ENCODE measurements around the gene TUBGCP6. TPM values are rescaled to one million over a fixed set of nuclear protein-coding genes. Genes with fewer than 3 reads are reported as not detected.
"Not testable (repeated sequence)": the region's sequence is repeated elsewhere in the genome, so short reads cannot be mapped to it uniquely, and the experiment has no call there.

Gene TUBGCP6
- total RNA-seq, 4 donors from 2014 or later = 18.7 to 27.4 (median 19.2) TPM

DNA sequence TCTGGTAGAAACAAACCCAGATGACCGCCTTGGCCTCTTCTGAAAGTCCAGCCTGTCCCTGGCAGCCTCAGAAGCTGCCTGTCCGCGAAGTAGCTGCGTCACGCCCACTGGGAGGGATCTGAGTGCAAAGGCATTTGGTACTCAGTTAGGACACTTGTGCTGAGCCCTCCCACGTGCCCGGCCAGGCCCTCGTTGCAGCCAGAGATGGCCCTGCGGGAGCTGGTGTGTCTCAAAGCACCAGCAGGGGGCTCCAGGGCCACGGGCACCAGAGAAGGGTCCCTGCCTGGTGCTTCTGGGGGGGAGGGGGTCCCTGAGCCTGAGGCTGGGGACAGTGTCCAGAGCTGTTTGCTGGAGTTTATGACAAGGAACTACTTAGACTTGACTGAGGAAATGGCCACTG is 38.2 kb downstream of the TUBGCP6 start:
- intact Hi-C loops (cut with DNase I; ENCODE audit: low total_unique reads) = loop anchor here (5.0 to 10.0 kb wide), 2 partner anchors 59 to 272 kb away; no protein-coding TSS in a partner anchor

DNA sequence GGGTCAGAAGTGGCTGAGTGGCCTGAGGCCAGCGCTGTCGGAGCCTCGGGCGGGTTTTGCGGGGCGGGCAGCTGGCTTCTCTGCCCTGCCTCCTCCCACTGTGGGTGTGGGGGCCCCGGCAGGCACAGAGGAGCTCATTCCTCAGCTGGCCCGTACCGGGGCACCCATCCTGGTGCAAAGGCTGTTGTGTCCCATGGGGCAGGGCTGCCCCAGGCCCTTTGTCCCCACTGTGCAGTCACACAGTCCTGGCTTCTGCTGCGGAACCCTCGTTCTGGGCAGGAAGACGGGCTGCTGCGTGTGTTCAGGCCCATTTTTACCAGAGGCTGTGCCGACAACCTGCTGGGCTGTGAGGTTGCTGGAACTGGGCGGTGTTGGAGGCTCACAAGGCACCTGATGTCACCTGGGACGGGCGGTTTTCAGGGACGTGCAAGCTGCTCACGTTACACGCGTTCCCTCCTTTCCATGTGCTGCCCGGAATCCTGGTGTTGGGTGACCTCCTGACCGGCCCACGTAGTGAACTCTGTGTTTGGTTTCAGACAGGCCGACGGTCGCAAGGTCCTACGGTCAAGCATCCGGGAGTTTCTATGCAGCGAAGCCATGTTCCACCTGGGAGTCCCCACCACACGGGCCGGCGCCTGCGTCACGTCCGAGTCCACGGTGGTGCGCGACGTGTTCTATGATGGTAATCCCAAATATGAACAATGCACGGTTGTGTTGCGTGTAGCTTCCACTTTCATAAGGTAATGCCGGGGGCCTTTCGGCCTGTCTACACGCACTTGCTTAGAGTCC is 38.8 kb downstream of the TUBGCP6 start:
- Histone ChIP-seq H3K27ac (peak overlapping the region; percentile 74 to 89 (median 82)), H3K9me3 (no peaks in the 10 kb centered on the region), H3K27me3 (no peaks in the 10 kb centered on the region), H3K36me3 (peaks cover 0 to 20% of the 10 kb centered on the region in 2 donors), H3K4me1 (peaks cover 34 to 42% of the 10 kb centered on the region in 2 donors), H3K4me3 (no peak overlapping the region)
- in situ Hi-C loops (cut with MboI; ENCODE audit: low sequenced_read_pairs in 4 of 4) (loop anchor here in 1 of 4 donors (10.0 kb wide), 1 partner anchor 271 kb away; no protein-coding TSS in a partner anchor), intact Hi-C loops (cut with DNase I; ENCODE audit: low total_unique reads) (loop anchor here (5.0 to 10.0 kb wide), 2 partner anchors 59 to 271 kb away; no protein-coding TSS in a partner anchor)
- TF ChIP-seq, protein P1, sequence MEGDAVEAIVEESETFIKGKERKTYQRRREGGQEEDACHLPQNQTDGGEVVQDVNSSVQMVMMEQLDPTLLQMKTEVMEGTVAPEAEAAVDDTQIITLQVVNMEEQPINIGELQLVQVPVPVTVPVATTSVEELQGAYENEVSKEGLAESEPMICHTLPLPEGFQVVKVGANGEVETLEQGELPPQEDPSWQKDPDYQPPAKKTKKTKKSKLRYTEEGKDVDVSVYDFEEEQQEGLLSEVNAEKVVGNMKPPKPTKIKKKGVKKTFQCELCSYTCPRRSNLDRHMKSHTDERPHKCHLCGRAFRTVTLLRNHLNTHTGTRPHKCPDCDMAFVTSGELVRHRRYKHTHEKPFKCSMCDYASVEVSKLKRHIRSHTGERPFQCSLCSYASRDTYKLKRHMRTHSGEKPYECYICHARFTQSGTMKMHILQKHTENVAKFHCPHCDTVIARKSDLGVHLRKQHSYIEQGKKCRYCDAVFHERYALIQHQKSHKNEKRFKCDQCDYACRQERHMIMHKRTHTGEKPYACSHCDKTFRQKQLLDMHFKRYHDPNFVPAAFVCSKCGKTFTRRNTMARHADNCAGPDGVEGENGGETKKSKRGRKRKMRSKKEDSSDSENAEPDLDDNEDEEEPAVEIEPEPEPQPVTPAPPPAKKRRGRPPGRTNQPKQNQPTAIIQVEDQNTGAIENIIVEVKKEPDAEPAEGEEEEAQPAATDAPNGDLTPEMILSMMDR (IDR thresholded peaks at IDR 0.05 in 4 of 5, conservative IDR thresholded peaks at IDR 0.05 in 1 of 5) = no peak
- TF ChIP-seq POLR2A (IDR thresholded peaks at IDR 0.05) = peak in 1 of 2 donors; percentile 12
- peak; percentile 28 to 31 for ATAC-seq
- DNase-seq = peak in 1 of 2 donors; percentile 65

More for the DNA sequence above, 38.2 kb downstream of the TUBGCP6 start:
- H3K36me3 ChIP-seq = peaks cover 0 to 24% of the 10 kb centered on the region in 2 donors
- peak in 1 of 2 donors; percentile 5 for TF ChIP-seq POLR2A (IDR thresholded peaks at IDR 0.05)
- TF ChIP-seq, protein P1 (IDR thresholded peaks at IDR 0.05 in 4 of 5, conservative IDR thresholded peaks at IDR 0.05 in 1 of 5) = peak; percentile 57 to 80 (median 61)
- DNase-seq (peak; percentile 90 to 94), ATAC-seq (peak; percentile 80 to 84)
- in situ Hi-C loops (cut with MboI; ENCODE audit: low sequenced_read_pairs in 4 of 4) = loop anchor here in 1 of 4 donors (10.0 kb wide), 1 partner anchor 272 kb away; no protein-coding TSS in a partner anchor
- no peaks in the 10 kb centered on the region for H3K9me3 ChIP-seq
- peaks cover 33 to 42% of the 10 kb centered on the region in 2 donors for H3K4me1 ChIP-seq
- H3K27me3 ChIP-seq = no peaks in the 10 kb centered on the region
- peak overlapping the region; percentile 74 to 89 (median 82) for H3K27ac ChIP-seq
- H3K4me3 ChIP-seq = no peak overlapping the region

DNA sequence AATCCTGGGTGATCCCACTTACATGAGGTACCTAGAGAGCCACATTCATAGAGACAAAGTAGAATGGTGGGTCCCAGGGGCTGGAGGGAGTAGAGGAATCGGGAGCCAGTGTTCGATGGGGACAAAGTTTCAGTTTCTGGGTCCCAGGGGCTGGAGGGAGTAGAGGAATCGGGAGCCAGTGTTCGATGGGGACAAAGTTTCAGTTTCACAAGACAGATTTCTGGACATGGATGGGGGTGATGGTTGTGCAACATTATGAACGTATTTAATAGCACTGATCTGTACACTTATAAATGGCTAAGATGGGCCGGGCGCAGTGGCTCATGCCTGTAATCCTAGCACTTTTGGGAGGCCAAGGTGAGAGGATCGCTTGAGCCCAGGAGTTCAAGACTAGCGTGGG is 39.8 kb downstream of the TUBGCP6 start:
- intact Hi-C loops (cut with DNase I; ENCODE audit: low total_unique reads) (loop anchor here (5.0 to 10.0 kb wide), 2 partner anchors 58 to 270 kb away; no protein-coding TSS in a partner anchor), in situ Hi-C loops (cut with MboI; ENCODE audit: low sequenced_read_pairs in 4 of 4) (loop anchor here in 1 of 4 donors (10.0 kb wide), 1 partner anchor 270 kb away; no protein-coding TSS in a partner anchor)
- H3K4me3 ChIP-seq, DNase-seq, H3K27me3 ChIP-seq, H3K9me3 ChIP-seq, ATAC-seq: not testable (repeated sequence)
- peaks cover 35 to 44% of the 10 kb centered on the region in 2 donors for H3K4me1 ChIP-seq
- H3K36me3 ChIP-seq = peaks cover 0 to 12% of the 10 kb centered on the region in 2 donors
- H3K27ac ChIP-seq = peak overlapping the region; percentile 74 to 89 (median 82)

DNA sequence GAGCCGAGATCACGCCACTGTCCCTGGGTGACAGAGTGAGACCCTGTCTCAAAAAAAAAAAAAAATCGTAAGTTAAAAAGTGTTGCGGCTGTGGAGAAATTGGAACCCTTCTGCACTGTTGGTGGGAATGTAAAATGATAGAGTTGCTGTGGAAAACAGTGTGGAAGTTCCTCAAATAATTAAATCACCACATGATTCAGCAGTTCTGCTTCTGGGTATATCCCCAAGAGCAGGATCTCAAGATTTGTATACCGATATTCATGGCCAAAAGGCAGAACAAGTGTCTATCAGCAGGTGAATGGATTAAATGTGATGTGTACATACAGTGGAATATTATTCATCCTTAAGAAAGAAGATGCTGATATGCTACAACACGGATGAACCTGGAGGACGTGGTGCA is 40.3 kb downstream of the TUBGCP6 start:
- Histone ChIP-seq H3K27ac (peak overlapping the region; percentile 74 to 89 (median 82)), H3K27me3 (no peaks in the 10 kb centered on the region), H3K9me3 (no peaks in the 10 kb centered on the region), H3K4me1 (peaks cover 40 to 48% of the 10 kb centered on the region in 2 donors), H3K4me3 (no peak overlapping the region), H3K36me3 (peaks cover 0 to 12% of the 10 kb centered on the region in 2 donors)
- ATAC-seq (no peak), DNase-seq (no peak)
- in situ Hi-C loops (cut with MboI; ENCODE audit: low sequenced_read_pairs in 4 of 4) = loop anchor here in 1 of 4 donors (10.0 kb wide), 1 partner anchor 270 kb away; no protein-coding TSS in a partner anchor
- TF ChIP-seq, protein P1 (IDR thresholded peaks at IDR 0.05 in 4 of 5, conservative IDR thresholded peaks at IDR 0.05 in 1 of 5) = no peak
- TF ChIP-seq POLR2A (IDR thresholded peaks at IDR 0.05) = no peak
- intact Hi-C loops (cut with DNase I; ENCODE audit: low total_unique reads) = loop anchor here (10.0 kb wide), 1 partner anchor 270 kb away; no protein-coding TSS in a partner anchor

DNA sequence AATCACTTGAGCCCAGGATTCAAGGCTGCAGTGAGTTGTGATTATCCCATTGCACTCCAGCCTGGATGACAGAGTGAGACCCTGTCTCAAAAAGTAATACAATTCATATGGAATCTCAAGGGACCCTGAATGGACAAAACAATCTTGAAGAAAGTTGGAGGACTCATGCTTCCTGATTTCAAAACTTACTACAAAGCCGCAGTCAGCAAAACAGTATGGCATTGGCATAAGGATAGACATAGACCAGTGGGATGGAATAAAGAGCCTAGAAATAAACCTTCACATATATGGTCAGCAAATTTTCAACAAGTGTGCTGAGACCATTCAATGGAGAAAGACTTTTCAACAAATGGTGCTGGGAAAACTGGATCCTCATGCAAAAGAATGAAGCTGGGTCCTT is 41.5 kb downstream of the TUBGCP6 start:
- no peaks in the 10 kb centered on the region for H3K9me3 ChIP-seq
- in situ Hi-C loops (cut with MboI; ENCODE audit: low sequenced_read_pairs in 4 of 4) = loop anchor here in 1 of 4 donors (10.0 kb wide), 1 partner anchor 268 kb away; no protein-coding TSS in a partner anchor
- peaks cover 0 to 6% of the 10 kb centered on the region in 2 donors for H3K36me3 ChIP-seq
- DNase-seq (no peak), ATAC-seq (no peak)
- H3K27me3 ChIP-seq = no peaks in the 10 kb centered on the region
- H3K4me1 ChIP-seq = peaks cover 43 to 51% of the 10 kb centered on the region in 2 donors
- no peak for TF ChIP-seq POLR2A (IDR thresholded peaks at IDR 0.05)
- TF ChIP-seq, protein P1 (IDR thresholded peaks at IDR 0.05 in 4 of 5, conservative IDR thresholded peaks at IDR 0.05 in 1 of 5) = no peak
- H3K4me3 ChIP-seq = no peak overlapping the region
- H3K27ac ChIP-seq = no peak overlapping the region
- intact Hi-C loops (cut with DNase I; ENCODE audit: low total_unique reads) = loop anchor here (10.0 kb wide), 1 partner anchor 268 kb away; no protein-coding TSS in a partner anchor

Data from gastrocnemius medialis (tissue), 4 donors.